H9 (cell line): ENCODE results near the gene PDE8A. TPM values are rescaled to one million over a fixed set of nuclear protein-coding genes. Genes with fewer than 3 reads are reported as not detected.
A peak's percentile ranks its signal among the peaks of the same experiment; 100 is the strongest.

Experiments used
- DNase-seq: peaks from one replicate; pipeline ENCODE4 v3.0.0-alpha.2; 2017
- H2AFZ ChIP-seq: one replicate; pipeline ENCODE4 v1.6.1; 2013; ENCODE audit warnings: mild to moderate bottlenecking, low read length, control low read depth, moderate library complexity
- H2AK5ac ChIP-seq: 2 replicates; pipeline ENCODE4 v1.6.1; 2013; ENCODE audit warnings: low read length, control low read depth, mixed read lengths; ENCODE audit not compliant: insufficient read length
- H2BK120ac ChIP-seq: one replicate; pipeline ENCODE4 v1.6.1; 2013; ENCODE audit warnings: low read depth, mild to moderate bottlenecking, low read length, control low read depth, inconsistent platforms; ENCODE audit not compliant: poor library complexity, severe bottlenecking
- H2BK12ac ChIP-seq: 2 replicates; pipeline ENCODE4 v1.6.1; 2013; ENCODE audit warnings: low read length, control low read depth, mixed read lengths, low read depth; ENCODE audit not compliant: insufficient read length
- H2BK15ac ChIP-seq: 2 replicates; pipeline ENCODE4 v1.6.1; 2013; ENCODE audit warnings: low read depth, low read length, control low read depth
- H2BK20ac ChIP-seq: one replicate; pipeline ENCODE4 v1.6.1; 2013; ENCODE audit warnings: low read depth, mild to moderate bottlenecking, low read length, control low read depth, inconsistent platforms; ENCODE audit not compliant: poor library complexity, severe bottlenecking
- H2BK5ac ChIP-seq: 2 replicates; pipeline ENCODE4 v1.6.1; 2013; ENCODE audit warnings: low read length, control low read depth, mixed read lengths; ENCODE audit not compliant: insufficient read length
- H3K14ac ChIP-seq: 2 replicates; pipeline ENCODE4 v1.6.1; 2013; ENCODE audit warnings: low read length, control low read depth; ENCODE audit not compliant: insufficient read depth
- H3K18ac ChIP-seq: 2 replicates; pipeline ENCODE4 v1.6.1; 2013; ENCODE audit warnings: low read depth, mild to moderate bottlenecking, mixed read lengths, low read length, control low read depth; ENCODE audit not compliant: insufficient read length
- H3K23ac ChIP-seq: 2 replicates; pipeline ENCODE4 v1.6.1; 2013; ENCODE audit warnings: low read length, control low read depth, mixed read lengths, low read depth; ENCODE audit not compliant: insufficient read length
- H3K23me2 ChIP-seq: 2 replicates; pipeline ENCODE4 v1.6.1; 2013; ENCODE audit warnings: low read depth, mild to moderate bottlenecking, mixed read lengths, low read length, control low read depth; ENCODE audit not compliant: insufficient read length, poor library complexity, severe bottlenecking
- H3K27ac ChIP-seq: 2 replicates; pipeline ENCODE4 v1.5.1; 2013; ENCODE audit warnings: low read length, control low read depth, mixed read lengths, low read depth; ENCODE audit not compliant: insufficient read length
- H3K27me3 ChIP-seq: 2 replicates; pipeline ENCODE4 v1.6.1; 2013; ENCODE audit warnings: low read length, control low read depth, inconsistent platforms; ENCODE audit not compliant: insufficient read depth
- H3K4ac ChIP-seq: 2 replicates; pipeline ENCODE4 v1.6.1; 2013; ENCODE audit warnings: low read depth, mild to moderate bottlenecking, control low read depth, inconsistent platforms, low read length, moderate library complexity
- H3K4me1 ChIP-seq: 2 replicates; pipeline ENCODE4 v1.6.1; 2013; ENCODE audit warnings: low read length, control low read depth, inconsistent platforms; ENCODE audit not compliant: insufficient read depth
- H3K4me2 ChIP-seq: 2 replicates; pipeline ENCODE4 v1.6.1; 2013; ENCODE audit warnings: low read length, control low read depth, mixed read lengths; ENCODE audit not compliant: insufficient read length, insufficient read depth
- H3K56ac ChIP-seq: 2 replicates; pipeline ENCODE4 v1.6.1; 2013; ENCODE audit warnings: low read depth, mild to moderate bottlenecking, mixed read lengths, low read length, control low read depth; ENCODE audit not compliant: insufficient read length
- H3K79me1 ChIP-seq: 2 replicates; pipeline ENCODE4 v1.6.1; 2013; ENCODE audit warnings: low read depth, mild to moderate bottlenecking, moderate library complexity, low read length, control low read depth, inconsistent platforms; ENCODE audit not compliant: insufficient read depth, poor library complexity, severe bottlenecking
- H3K79me2 ChIP-seq: 2 replicates; pipeline ENCODE4 v1.6.1; 2013; ENCODE audit warnings: low read length, control low read depth, inconsistent platforms; ENCODE audit not compliant: insufficient read depth
- H3K9ac ChIP-seq: 2 replicates; pipeline ENCODE4 v1.6.1; 2013; ENCODE audit warnings: low read length, control low read depth, mixed read lengths; ENCODE audit not compliant: insufficient read length; ENCODE audit errors: extremely low read depth
- H3K9me3 ChIP-seq: one replicate; pipeline ENCODE4 v1.6.1; 2013; ENCODE audit warnings: low read depth, low read length, inconsistent platforms; ENCODE audit not compliant: control insufficient read depth
- H3T11ph ChIP-seq: one replicate; pipeline ENCODE4 v1.6.1; 2013; ENCODE audit warnings: mild to moderate bottlenecking, low read length, control low read depth, inconsistent platforms
- H4K20me1 ChIP-seq: one replicate; pipeline ENCODE4 v1.6.1; 2013; ENCODE audit not compliant: control insufficient read depth, insufficient read length, insufficient read depth
- H4K5ac ChIP-seq: 2 replicates; pipeline ENCODE4 v1.6.1; 2013; ENCODE audit warnings: low read depth, mild to moderate bottlenecking, mixed read lengths, low read length, control low read depth; ENCODE audit not compliant: insufficient read length
- H4K8ac ChIP-seq: replicated peaks from 2 replicates; pipeline ENCODE4 v1.6.1; 2013; ENCODE audit warnings: low read length, control low read depth, mixed read lengths, low read depth; ENCODE audit not compliant: insufficient read length
- H4K91ac ChIP-seq: 2 replicates; pipeline ENCODE4 v1.6.1; 2013; ENCODE audit warnings: low read depth, mild to moderate bottlenecking, moderate library complexity, mixed read lengths, low read length, control low read depth; ENCODE audit not compliant: insufficient read length
- H3K27ac Mint-ChIP-seq, 3 experiments: 2 replicates in 2 of 3; 3 replicates in 1 of 3; pipeline ENCODE4 v1.8.0; 2020 to 2021; ENCODE audit warnings: mixed read lengths in 3 of 3, mild to moderate bottlenecking in 1 of 3, moderate library complexity in 1 of 3
- H3K27me3 Mint-ChIP-seq: 2 replicates; pipeline ENCODE4 v1.8.0; 2021; ENCODE audit warnings: low read depth, mild to moderate bottlenecking, moderate library complexity, mixed read lengths
- H3K36me3 Mint-ChIP-seq, 3 experiments: 2 replicates in 2 of 3; 3 replicates in 1 of 3; pipeline ENCODE4 v1.8.0; 2020 to 2021; ENCODE audit warnings: low read depth in 3 of 3, mixed read lengths in 3 of 3; ENCODE audit not compliant: insufficient read depth in 1 of 3
- H3K4me1 Mint-ChIP-seq, 2 experiments: 2 replicates each; pipeline ENCODE4 v1.8.0; 2020; ENCODE audit warnings: mixed read lengths in 2 of 2
- H3K4me3 Mint-ChIP-seq, 2 experiments: 2 replicates in 1 of 2; 3 replicates in 1 of 2; pipeline ENCODE4 v1.8.0; 2020 to 2021; ENCODE audit warnings: mild to moderate bottlenecking in 2 of 2, mixed read lengths in 2 of 2, moderate library complexity in 1 of 2
- H3K9me3 Mint-ChIP-seq, 2 experiments: 2 replicates in 1 of 2; 3 replicates in 1 of 2; pipeline ENCODE4 v1.8.0; 2020; ENCODE audit warnings: mild to moderate bottlenecking in 2 of 2, mixed read lengths in 2 of 2, moderate library complexity in 1 of 2
- CTCF ChIP-seq: fragments of 200-600 bp; sonication (generic); conservative IDR thresholded peaks from 3 replicates; pipeline ENCODE4 v1.8.0; 2021; ENCODE audit warnings: antibody characterized with exemption, mild to moderate bottlenecking
- WGBS: extraction: QIAGEN DNeasy Blood & Tissue Kit; methylation state at CpG from one replicate; pipeline ENCODE4 v1.1.7; 2013; ENCODE audit warnings: missing lambda C conversion rate, low lambda C conversion rate, mixed read lengths; ENCODE audit not compliant: insufficient read length; ENCODE audit errors: extremely low coverage; 5-methylcytosine and 5-hydroxymethylcytosine counted together
- total RNA-seq: library from RNA; stranded (reverse); gene quantifications from 2 replicates; pipeline ENCODE4 v1.2.1, GENCODE V29; 2021

Gene PDE8A
- total RNA-seq, 1 experiment from 2014 or later: 9.3 TPM

- no peak overlapping the region for H2BK5ac ChIP-seq
- H2BK12ac ChIP-seq: no peak overlapping the region
- no peak overlapping the region for H3K23ac ChIP-seq
- no peak overlapping the region for H2BK20ac ChIP-seq
- peak overlapping the region in 1 of 3 experiments; percentile 11; a peak in 1 of 7 replicates for H3K27ac Mint-ChIP-seq
- no peaks in the 10 kb centered on the region for H3K27me3 Mint-ChIP-seq
- H3K4me1 ChIP-seq: no peaks in the 10 kb centered on the region
- H3K27ac ChIP-seq: no peak overlapping the region
- H3K4me1 Mint-ChIP-seq: peaks cover 0 to 2% of the 10 kb centered on the region in 2 experiments; a peak in 1 of 4 replicates
- no CpG with 5 or more reads among the region's 5 CpGs for WGBS
- TF ChIP-seq CTCF: no peak
- H3K9me3 Mint-ChIP-seq: no peaks in the 10 kb centered on the region
- no peak overlapping the region for H3K9ac ChIP-seq
- no peaks in the 10 kb centered on the region for H3K9me3 ChIP-seq
- no peak overlapping the region for H3K56ac ChIP-seq
- H3K23me2 ChIP-seq: no peaks in the 10 kb centered on the region
- no peaks in the 10 kb centered on the region for H4K20me1 ChIP-seq
- DNase-seq: no peak
- no peaks in the 10 kb centered on the region for H3K79me1 ChIP-seq
- H3K14ac ChIP-seq: no peak overlapping the region
- H3K36me3 Mint-ChIP-seq: peaks cover 0 to 6% (median 0%) of the 10 kb centered on the region in 3 experiments; a peak in 2 of 7 replicates
- no peak overlapping the region for H4K5ac ChIP-seq
- no peaks in the 10 kb centered on the region for H3K79me2 ChIP-seq
- H3K18ac ChIP-seq: no peak overlapping the region
- no peak overlapping the region for H4K8ac ChIP-seq
- no peaks in the 10 kb centered on the region for H3K27me3 ChIP-seq
- no peak overlapping the region for H2AK5ac ChIP-seq
- H3K4me2 ChIP-seq: no peak overlapping the region
- no peak overlapping the region for H2BK15ac ChIP-seq
- no peak overlapping the region for H2BK120ac ChIP-seq
- no peak overlapping the region for H3K4ac ChIP-seq
- H2AFZ ChIP-seq: no peak overlapping the region
- H4K91ac ChIP-seq: no peak overlapping the region
- no peak overlapping the region for H3K4me3 Mint-ChIP-seq
- H3T11ph ChIP-seq: no peak overlapping the region
Measured at GRCh38 chr15:85097250-85097649, 115.6 kb downstream of the PDE8A start.
